OCI-LY7 (cell line): ENCODE results near the gene GLYATL1. TPM values are rescaled to one million over a fixed set of nuclear protein-coding genes. Genes with fewer than 3 reads are reported as not detected.

Source experiments
- Bru-seq: library from RNA; stranded (reverse); fragments of 400-500 nt; gene quantifications from one replicate; lab custom pipeline; 2021; lab: Mats Ljungman, UMichigan
- BruChase-seq, 2 experiments: library from RNA; stranded (reverse); fragments of 400-500 nt; gene quantifications; one replicate each; lab custom pipeline; 2021; lab: Mats Ljungman, UMichigan
- BruUV-seq: library from RNA; stranded (reverse); fragments of 400-500 nt; replicated peaks from 2 replicates; lab custom pipeline; 2021; lab: Mats Ljungman, UMichigan
- CTCF ChIA-PET: fragments of 300-600 bp; sonication (Branson Sonifier 250); formaldehyde crosslinking; loops from one replicate; lab custom pipeline; 2022; ENCODE audit warnings: antibody characterized with exemption; ENCODE audit not compliant: unreplicated experiment; lab: Charles Lee
- POLR2A ChIA-PET: fragments of 300-600 bp; sonication (Branson Sonifier 250); formaldehyde crosslinking; loops from one replicate; lab custom pipeline; 2022; ENCODE audit warnings: antibody characterized with exemption; lab: Charles Lee
- DNase-seq: peaks from one replicate; pipeline ENCODE4 v3.0.0-alpha.2; 2015; ENCODE audit warnings: low spot score
- H2AFZ ChIP-seq: fragments of 200-600 bp; sonication (generic), shearing (Covaris generic); 2 replicates; pipeline ENCODE4 v1.6.1; 2014; ENCODE audit warnings: mild to moderate bottlenecking, antibody characterized with exemption, low read length, moderate library complexity
- H3K27ac ChIP-seq: fragments of 200-600 bp; sonication (generic); 2 replicates; pipeline ENCODE4 v1.5.1; 2014; ENCODE audit warnings: mixed run types, low read depth, mild to moderate bottlenecking, moderate library complexity, low read length, inconsistent platforms; ENCODE audit not compliant: poor library complexity, severe bottlenecking
- H3K36me3 ChIP-seq: fragments of 200-600 bp; sonication (generic); 2 replicates; pipeline ENCODE4 v1.6.1; 2014; ENCODE audit warnings: mild to moderate bottlenecking, antibody characterized with exemption, low read length, moderate library complexity, mixed read lengths; ENCODE audit not compliant: insufficient read depth
- H3K4me1 ChIP-seq: fragments of 200-600 bp; sonication (generic); 2 replicates; pipeline ENCODE4 v1.5.1; 2014; ENCODE audit warnings: mild to moderate bottlenecking, low read length; ENCODE audit not compliant: insufficient read depth, poor library complexity, severe bottlenecking
- H3K4me2 ChIP-seq: fragments of 200-600 bp; sonication (generic); 2 replicates; pipeline ENCODE4 v1.6.1; 2014; ENCODE audit warnings: mild to moderate bottlenecking, low read length
- H3K4me3 ChIP-seq: fragments of 200-600 bp; sonication (generic); 2 replicates; pipeline ENCODE4 v1.5.1; 2014; ENCODE audit warnings: mild to moderate bottlenecking, low read depth, low read length; ENCODE audit not compliant: poor library complexity, severe bottlenecking
- H3K79me2 ChIP-seq: fragments of 200-600 bp; sonication (generic); 2 replicates; pipeline ENCODE4 v1.6.1; 2016; ENCODE audit warnings: low read depth, mild to moderate bottlenecking, low read length, moderate library complexity, mixed read lengths; ENCODE audit not compliant: insufficient read depth
- H3K9me2 ChIP-seq: fragments of 200-600 bp; sonication (generic); 2 replicates; pipeline ENCODE4 v1.6.1; 2016; ENCODE audit warnings: mild to moderate bottlenecking, low read length, mixed read lengths; ENCODE audit not compliant: insufficient read depth
- H3K9me3 ChIP-seq: fragments of 200-600 bp; sonication (generic); 2 replicates; pipeline ENCODE4 v1.6.1; 2014; ENCODE audit warnings: mild to moderate bottlenecking, mixed run types, low read length, mixed read lengths
- H4K20me1 ChIP-seq: fragments of 200-600 bp; sonication (generic); 2 replicates; pipeline ENCODE4 v1.6.1; 2014; ENCODE audit warnings: mild to moderate bottlenecking, antibody characterized with exemption, low read length, moderate library complexity, mixed read lengths; ENCODE audit not compliant: insufficient read depth
- CTCF ChIP-seq: fragments of 200-600 bp; sonication (generic); conservative IDR thresholded peaks from 2 replicates; pipeline ENCODE4 v1.5.1; 2014; ENCODE audit warnings: mild to moderate bottlenecking, antibody characterized with exemption, low read length, moderate library complexity, mixed read lengths
- EZH2phosphoT487 ChIP-seq: fragments of 200-600 bp; sonication (generic); IDR thresholded peaks from 2 replicates; pipeline ENCODE4 v1.6.1; 2018; ENCODE audit warnings: low read depth, borderline replicate concordance, mild to moderate bottlenecking, mixed run types, antibody characterized with exemption, low read length, moderate library complexity, mixed read lengths
- intact Hi-C: fragments of 100-400 bp; cut with micrococcal nuclease; formaldehyde crosslinking; loops from one replicate; pipeline ENCODE4 v1.10.0; 2022; ENCODE audit not compliant: unreplicated experiment
- long read RNA-seq: library from polyadenylated mRNA; stranded (forward); transcript quantifications from one replicate; pipeline ENCODE4 v2.0.0, GENCODE V29; 2022
- total RNA-seq, 2 experiments: library from RNA; depleted of rRNA in 1 of 2; stranded (reverse); fragments of >200 nt in 1 of 2; shearing (Covaris generic) in 1 of 2; gene quantifications; 2 replicates each; pipeline ENCODE4 v1.2.3, GENCODE V29; 2014 to 2022

The GLYATL1 gene
- total RNA-seq (2014; rRNA removed; shearing (Covaris generic)) = not detected in 2 replicates
- total RNA-seq (2022) = not detected in 2 replicates
- Bru-seq, nascent RNA = not detected
- not detected for BruChase-seq, experiment 1, labeled RNA remaining after a 6-hour chase
- not detected for BruChase-seq, experiment 2, labeled RNA remaining after a 2-hour chase
- long read RNA-seq, partial matches to known transcripts = 0 of 1 reads
- long read RNA-seq, other reads (novel, unspliced or antisense) = 1 of 1 reads

DNA sequence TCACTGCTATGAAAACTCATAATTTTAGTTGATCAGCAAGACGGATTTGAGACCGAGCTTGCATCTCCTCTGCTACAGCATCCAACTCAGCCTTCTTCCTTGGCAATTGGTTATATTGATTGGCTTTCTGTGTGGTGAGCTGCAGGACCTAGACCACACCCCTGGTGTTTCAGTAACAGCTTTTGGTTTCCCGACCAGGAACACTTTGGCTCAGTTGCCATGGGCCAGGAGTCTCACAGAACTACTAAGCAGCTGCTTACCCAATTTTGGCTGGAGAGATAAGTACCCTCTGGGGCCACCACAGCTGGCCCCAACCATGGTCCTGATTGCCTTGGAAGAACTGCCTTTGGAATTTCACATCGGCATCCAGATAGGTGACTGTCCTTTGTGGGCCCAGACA lies at the start of gene GLYATL1:
TSS of gene GLYATL1 (plus strand) at position 212 of the 400 bp plus-strand sequence. CDS start 7,600 bp downstream, outside the sequence.
- no TSS peak for BruUV-seq
- Histone ChIP-seq H3K4me2 (no peak within 1 kb of the TSS), H3K4me3 (no peak within 1 kb of the TSS), H2AFZ (no peak within 1 kb of the TSS), H3K36me3 (no peaks in the 10 kb centered on the region), H3K4me1 (no peaks in the 10 kb centered on the region), H3K27ac (no peak within 1 kb of the TSS), H3K79me2 (no peaks in the 10 kb centered on the region), H4K20me1 (no peaks in the 10 kb centered on the region), H3K9me3 (no peaks in the 10 kb centered on the region), H3K9me2 (no peaks in the 10 kb centered on the region)
- TF ChIP-seq CTCF (no peak), EZH2phosphoT487 (no peak)
- ChIA-PET CTCF (no interaction called here), POLR2A (no interaction called here)
- intact Hi-C loops = no loop called here
- no peak for DNase-seq

GRCh38 chr11:58893899-58894298 lies 45.4 kb upstream of the GLYATL1 start:
- POLR2A ChIA-PET = no interaction called here
- intact Hi-C loops = no loop called here
- TF ChIP-seq EZH2phosphoT487 = no peak
- no peak for TF ChIP-seq CTCF
- Histone ChIP-seq H3K27ac (no peak overlapping the region), H3K4me3 (no peak overlapping the region), H3K9me2 (no peaks in the 10 kb centered on the region), H3K4me2 (no peak overlapping the region), H4K20me1 (no peaks in the 10 kb centered on the region), H3K9me3 (no peaks in the 10 kb centered on the region), H3K79me2 (no peaks in the 10 kb centered on the region), H2AFZ (no peak overlapping the region), H3K4me1 (no peaks in the 10 kb centered on the region), H3K36me3 (no peaks in the 10 kb centered on the region)
- no TSS peak for BruUV-seq
- CTCF ChIA-PET = no interaction called here
- no peak for DNase-seq

- H3K4me3 ChIP-seq = no peak overlapping the region
- no peak overlapping the region for H3K4me2 ChIP-seq
- POLR2A ChIA-PET = no interaction called here
- CTCF ChIA-PET = no interaction called here
- H3K9me3 ChIP-seq = no peaks in the 10 kb centered on the region
- no peaks in the 10 kb centered on the region for H3K79me2 ChIP-seq
- H3K9me2 ChIP-seq = no peaks in the 10 kb centered on the region
- no peaks in the 10 kb centered on the region for H4K20me1 ChIP-seq
- H3K4me1 ChIP-seq = no peaks in the 10 kb centered on the region
- intact Hi-C loops = no loop called here
- no peak overlapping the region for H2AFZ ChIP-seq
- no peaks in the 10 kb centered on the region for H3K36me3 ChIP-seq
- no peak overlapping the region for H3K27ac ChIP-seq
- no peak for TF ChIP-seq CTCF
- TF ChIP-seq EZH2phosphoT487 = no peak
- no TSS peak for BruUV-seq
- DNase-seq = no peak
Observed at GRCh38 chr11:58898106-58898505, 41.2 kb upstream of the GLYATL1 start.
